Measurements from ENCODE around the gene KLK10. TPM values are rescaled to one million over a fixed set of nuclear protein-coding genes. Genes with fewer than 3 reads are reported as not detected.

The KLK10 gene
- total RNA-seq, 1 donor: not detected

- TF ChIP-seq CTCF (IDR thresholded peaks at IDR 0.05; ENCODE audit: insufficient read depth, low read depth, low read length): no peak
- no peak for DNase-seq (ENCODE audit: low read depth)
- H3K4me3 ChIP-seq (ENCODE audit: low read depth, low read length): no peak overlapping the region
These were observed 7.8 kb upstream of the KLK10 start for GRCh38 chr19:51027126-51027806.

- no peak within 1 kb of the TSS for H3K4me3 ChIP-seq (ENCODE audit: low read depth, low read length)
- no peak for TF ChIP-seq CTCF (IDR thresholded peaks at IDR 0.05; ENCODE audit: insufficient read depth, low read depth, low read length)
- no peak for DNase-seq (ENCODE audit: low read depth)
These were observed 7.0 kb upstream of the KLK10 start, which contains the start of gene KLK11 for GRCh38 chr19:51026554-51026831. KLK11 (minus strand) TSS chr19:51026616; CDS start chr19:51025631, 985 bp downstream.

- no peak for TF ChIP-seq CTCF (IDR thresholded peaks at IDR 0.05; ENCODE audit: insufficient read depth, low read depth, low read length)
- H3K4me3 ChIP-seq (ENCODE audit: low read depth, low read length): no peak overlapping the region
- no peak for DNase-seq (ENCODE audit: low read depth)
These were observed 6.5 kb upstream of the KLK10 start for GRCh38 chr19:51025809-51026553.

GRCh38 chr19:51025401-51025800 is 5.9 kb upstream of the KLK10 start:
- DNase-seq (ENCODE audit: low read depth): no peak
- H3K4me3 ChIP-seq (ENCODE audit: low read depth, low read length): no peak overlapping the region
- TF ChIP-seq CTCF (IDR thresholded peaks at IDR 0.05; ENCODE audit: insufficient read depth, low read depth, low read length): no peak

- H3K4me3 ChIP-seq (ENCODE audit: low read depth, low read length): no peak overlapping the region
- no peak for DNase-seq (ENCODE audit: low read depth)
- TF ChIP-seq CTCF (IDR thresholded peaks at IDR 0.05; ENCODE audit: insufficient read depth, low read depth, low read length): no peak
These were observed 5.4 kb upstream of the KLK10 start for GRCh38 chr19:51024924-51025323.

GRCh38 chr19:51023946-51024345 is 4.4 kb upstream of the KLK10 start:
- TF ChIP-seq CTCF (IDR thresholded peaks at IDR 0.05; ENCODE audit: insufficient read depth, low read depth, low read length): no peak
- DNase-seq (ENCODE audit: low read depth): no peak
- no peak overlapping the region for H3K4me3 ChIP-seq (ENCODE audit: low read depth, low read length)

Data from fibroblast of villous mesenchyme (primary cell).